COR-L47 (cell line): Measurements from ENCODE around the gene MLEC.
"Not testable (repeated sequence)": the region's sequence is repeated elsewhere in the genome, so short reads cannot be mapped to it uniquely, and the experiment has no call there.

Experiments
- DNase-seq: peaks from one replicate; lab custom pipeline; 2025; lab: John Stamatoyannopoulos, UW

The MLEC gene

DNA sequence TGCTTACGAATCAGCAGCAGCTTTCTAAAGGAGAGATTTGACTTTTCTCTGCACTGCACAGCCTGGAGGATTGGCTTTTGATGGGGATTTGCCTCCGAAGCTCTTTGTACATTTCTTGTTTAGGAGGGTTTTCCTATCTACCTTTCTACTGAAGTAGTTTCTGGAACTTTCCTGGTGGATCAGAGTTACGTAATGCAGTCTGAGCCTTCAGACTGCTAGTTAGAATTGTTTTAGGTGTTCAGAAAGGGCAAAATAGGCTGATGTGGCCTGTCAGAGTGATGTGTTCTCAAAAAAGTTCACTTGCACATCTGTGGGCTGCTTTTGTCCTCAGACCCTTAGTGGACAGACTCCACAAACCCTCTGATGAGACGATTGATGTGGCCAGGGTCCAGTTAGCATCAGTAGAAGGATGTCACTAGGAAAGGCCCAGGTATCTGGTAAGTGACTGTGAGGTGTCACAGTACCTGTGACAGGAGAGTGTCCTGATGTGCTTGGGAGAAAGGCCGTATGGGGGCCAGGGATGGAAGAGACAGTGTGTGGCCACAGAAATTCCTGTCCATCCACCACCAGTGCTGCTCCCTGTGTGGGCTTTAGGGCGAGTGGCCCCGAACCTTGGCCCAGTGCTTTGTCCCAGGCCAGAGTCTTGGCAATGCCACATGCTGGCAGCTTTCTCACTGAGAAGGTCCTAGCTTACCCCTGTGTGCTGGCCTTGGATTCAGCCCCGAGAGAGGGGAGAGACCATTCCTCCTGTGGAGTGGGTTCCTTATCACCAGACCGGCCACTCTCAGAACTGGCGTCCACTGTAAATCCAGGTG, 34.2 kb downstream of the MLEC start:
- no peak for DNase-seq

DNA sequence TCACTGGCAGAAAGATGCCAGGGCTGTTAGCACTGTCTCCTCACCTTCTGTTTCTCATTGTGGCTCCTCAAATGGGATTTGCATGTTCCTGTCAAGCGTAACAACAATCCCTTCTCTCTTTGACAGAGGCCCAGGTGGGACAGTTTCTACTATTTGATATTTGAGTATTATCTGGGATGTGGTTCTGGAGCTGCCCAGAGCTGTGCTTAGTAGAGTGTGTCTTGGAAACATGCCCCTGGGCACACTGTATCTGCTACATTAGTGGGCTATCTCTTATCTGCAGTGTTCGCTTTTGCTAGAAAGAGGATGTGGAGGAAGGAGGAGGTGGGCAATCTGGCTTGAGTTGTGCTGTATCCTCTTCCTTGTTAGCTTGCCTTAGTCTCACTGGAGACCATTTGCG, 34.9 kb downstream of the MLEC start:
- no peak for DNase-seq

DNA sequence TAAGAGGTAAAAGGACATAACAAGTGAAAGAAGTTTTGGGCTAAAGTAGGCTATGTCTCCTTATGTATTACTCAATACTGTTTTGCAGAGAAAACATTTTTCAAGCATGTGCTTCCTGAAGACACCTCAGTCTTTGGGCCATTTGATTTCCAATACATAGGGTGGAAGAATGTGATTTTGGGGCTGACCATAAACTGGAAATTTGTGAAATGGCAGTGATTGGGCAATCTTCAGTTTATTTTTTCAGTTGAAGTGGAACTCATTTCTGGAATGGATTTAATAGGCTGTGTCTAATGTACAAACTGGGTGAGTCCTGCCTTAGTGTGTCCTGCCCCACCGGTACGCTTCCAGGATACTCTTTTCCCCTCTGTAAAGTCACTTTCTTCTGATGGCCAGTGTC, 35.8 kb downstream of the MLEC start:
- no peak for DNase-seq

- no peak for DNase-seq
Measured at GRCh38 chr12:120724720-120725119, 37.8 kb downstream of the MLEC start.

DNA sequence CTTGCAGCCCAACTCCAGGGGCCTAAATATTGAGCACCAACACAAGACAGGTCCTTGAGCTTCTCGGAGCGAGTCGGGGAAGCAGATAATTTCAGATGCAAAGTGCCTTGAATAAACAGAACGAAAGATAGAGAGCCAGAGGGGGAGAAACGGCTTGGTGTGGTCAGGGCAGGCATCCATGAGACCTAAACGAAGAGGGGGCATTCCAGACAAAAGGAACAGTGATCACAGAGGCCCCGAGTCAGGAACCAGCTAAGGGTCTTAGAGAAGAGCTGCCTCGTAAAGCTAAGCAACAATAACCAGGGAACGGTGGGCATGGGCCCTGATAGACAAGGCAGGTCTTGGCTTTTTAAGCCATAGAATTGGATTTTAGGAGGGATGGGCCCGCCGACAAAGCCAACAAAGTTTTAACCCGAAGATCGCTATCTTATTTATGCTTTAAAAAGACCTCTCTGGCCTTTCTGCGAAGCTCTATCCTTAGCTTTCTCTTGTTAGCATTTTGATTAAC, 38.3 kb downstream of the MLEC start:
- no peak for DNase-seq

- DNase-seq = peak; percentile 82
Measured at GRCh38 chr12:120725659-120726509, 38.9 kb downstream of the MLEC start, which contains the start of gene ACADS. Gene ACADS (plus strand): TSS chr12:120725826. CDS start chr12:120725886, 60 bp downstream.

- no peak for DNase-seq
Measured at GRCh38 chr12:120726510-120726793, 39.5 kb downstream of the MLEC start.

DNA sequence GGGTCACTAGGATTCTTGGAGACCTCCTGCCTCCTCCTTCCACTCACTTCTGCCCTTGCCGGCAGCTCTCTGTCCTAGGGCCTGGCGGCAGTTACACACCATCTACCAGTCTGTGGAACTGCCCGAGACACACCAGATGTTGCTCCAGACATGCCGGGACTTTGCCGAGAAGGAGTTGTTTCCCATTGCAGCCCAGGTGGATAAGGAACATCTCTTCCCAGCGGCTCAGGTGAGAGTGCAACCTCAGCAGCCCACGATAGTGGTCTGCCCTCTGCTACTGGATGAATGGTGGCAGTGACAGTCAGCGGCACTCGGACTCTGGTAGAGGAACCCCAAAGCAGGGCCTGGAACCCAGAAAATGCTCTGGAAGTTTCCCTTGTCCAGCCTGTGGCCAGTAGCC, 40.0 kb downstream of the MLEC start:
- no peak for DNase-seq

DNA sequence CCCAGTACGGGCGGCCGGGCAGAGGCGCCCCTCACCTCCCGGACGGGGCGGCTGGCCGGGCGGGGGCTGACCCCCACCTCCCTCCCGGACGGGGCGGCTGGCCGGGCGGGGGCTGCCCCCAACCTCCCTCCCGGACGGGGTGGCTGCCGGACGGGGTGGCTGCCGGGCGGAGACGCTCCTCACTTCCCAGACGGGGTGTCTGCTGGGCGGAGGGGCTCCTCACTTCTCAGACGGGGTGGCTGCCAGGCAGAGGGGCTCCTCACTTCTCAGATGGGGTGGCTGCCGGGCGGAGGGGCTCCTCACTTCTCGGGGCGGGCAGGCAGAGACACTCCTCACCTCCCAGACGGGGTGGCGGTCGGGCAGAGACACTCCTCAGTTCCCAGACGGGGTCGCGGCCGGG, 45.2 kb downstream of the MLEC start:
- DNase-seq = not testable (repeated sequence)

DNA sequence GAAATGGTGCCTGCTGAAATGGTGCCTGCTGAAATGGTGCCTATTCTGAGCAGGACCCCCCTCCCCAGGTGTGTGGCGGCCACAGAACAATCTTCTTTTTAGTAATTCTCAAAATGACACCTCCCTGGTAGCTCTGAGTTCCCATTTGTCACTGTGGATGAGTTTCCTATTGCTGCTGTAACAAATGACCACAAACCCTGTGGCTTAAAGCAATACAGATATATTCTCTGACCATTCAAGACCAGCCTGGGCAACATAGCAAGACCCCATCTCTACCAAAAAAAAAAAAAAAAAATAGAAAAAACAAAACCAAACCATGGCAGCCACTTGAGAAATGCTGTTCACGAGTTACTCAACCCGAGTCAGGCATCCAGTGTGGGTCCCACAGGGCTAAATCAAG, 46.6 kb downstream of the MLEC start:
- no peak for DNase-seq

GRCh38 chr12:120734210-120734609, 47.3 kb downstream of the MLEC start:
- no peak for DNase-seq

GRCh38 chr12:120735181-120735580, 48.2 kb downstream of the MLEC start:
- no peak for DNase-seq

DNA sequence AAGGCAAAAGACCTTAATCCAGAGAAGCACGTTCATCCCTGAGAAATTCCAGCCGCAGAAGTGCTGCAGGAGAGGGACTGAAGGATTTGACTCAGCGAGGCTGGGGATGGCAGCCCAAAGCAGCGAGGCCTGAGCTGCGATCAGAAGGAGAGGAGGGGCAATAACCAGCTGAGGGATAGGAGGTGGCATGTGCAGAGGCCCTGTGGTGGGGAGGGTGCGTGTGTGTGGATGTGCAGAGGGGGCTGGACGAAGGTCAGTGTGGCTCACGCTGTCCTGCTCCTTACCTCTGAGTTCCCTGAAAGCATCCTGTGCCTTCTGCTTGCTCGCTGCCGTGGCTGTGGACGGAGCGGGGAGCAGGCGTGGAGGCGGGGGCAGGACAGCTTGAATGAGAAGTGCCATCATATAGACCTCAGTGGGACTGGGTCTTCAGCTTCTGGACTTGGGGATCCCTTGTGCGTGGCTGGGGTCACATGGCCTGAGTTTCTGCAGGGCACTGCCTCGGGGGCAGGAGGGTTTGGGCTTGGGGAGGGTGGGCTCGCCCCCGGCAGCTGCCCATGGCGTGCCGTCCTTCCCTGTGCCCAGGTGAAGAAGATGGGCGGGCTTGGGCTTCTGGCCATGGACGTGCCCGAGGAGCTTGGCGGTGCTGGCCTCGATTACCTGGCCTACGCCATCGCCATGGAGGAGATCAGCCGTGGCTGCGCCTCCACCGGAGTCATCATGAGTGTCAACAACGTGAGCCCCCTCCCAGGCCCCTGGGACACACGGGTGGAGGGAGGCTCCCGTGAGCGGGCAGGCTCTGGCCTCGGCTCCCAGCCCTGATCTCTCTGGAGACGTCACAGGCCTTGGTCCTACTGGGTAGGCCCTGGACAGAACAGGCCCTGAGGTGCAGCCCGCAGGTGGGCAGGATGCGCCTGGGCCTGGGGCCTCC, 49.7 kb downstream of the MLEC start:
- no peak for DNase-seq

GRCh38 chr12:120737557-120738251, 50.8 kb downstream of the MLEC start:
- DNase-seq = no peak

GRCh38 chr12:120738252-120739030, 51.5 kb downstream of the MLEC start:
- DNase-seq = no peak

- no peak for DNase-seq
Measured at GRCh38 chr12:120739031-120739762, 52.2 kb downstream of the MLEC start.

DNA sequence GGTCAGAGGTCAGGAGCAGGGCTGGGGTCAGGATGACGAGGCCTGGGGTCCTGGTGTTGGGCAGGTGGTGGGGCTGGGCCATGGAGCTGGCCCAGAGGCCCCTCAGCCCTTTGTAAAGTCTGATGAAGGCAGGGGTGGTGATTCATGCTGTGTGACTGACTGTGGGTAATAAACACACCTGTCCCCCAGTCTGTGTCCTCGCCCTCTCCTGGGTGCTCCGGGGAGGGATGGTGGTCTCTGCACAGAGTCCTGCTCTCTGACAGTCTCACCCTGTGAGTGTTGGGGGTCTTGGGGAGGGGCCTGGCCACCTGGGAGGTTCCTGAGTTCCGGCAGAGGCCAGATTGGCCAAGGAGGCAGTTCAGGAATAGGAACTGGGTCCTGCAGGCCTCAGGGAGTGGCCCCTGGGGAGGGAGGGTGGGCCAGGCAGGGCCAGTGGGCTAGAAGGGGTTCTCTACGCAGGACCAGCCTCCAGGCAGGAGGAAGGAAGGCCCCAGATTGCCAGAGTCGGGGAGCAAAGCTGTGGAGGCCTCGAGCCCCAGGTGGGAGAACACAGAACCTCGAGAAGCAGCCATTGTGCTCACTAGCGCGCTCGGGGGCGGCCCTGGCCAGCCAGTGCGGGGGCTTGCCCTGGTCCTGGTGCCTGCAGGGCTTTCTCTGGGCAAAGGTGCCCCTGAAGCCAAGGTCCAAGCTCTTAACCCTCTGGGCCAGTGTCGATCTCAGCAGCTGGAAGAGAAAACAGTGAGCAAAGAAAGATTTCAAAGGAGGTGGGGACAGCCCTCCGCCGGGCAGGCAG, 53.1 kb downstream of the MLEC start:
- no peak for DNase-seq

DNA sequence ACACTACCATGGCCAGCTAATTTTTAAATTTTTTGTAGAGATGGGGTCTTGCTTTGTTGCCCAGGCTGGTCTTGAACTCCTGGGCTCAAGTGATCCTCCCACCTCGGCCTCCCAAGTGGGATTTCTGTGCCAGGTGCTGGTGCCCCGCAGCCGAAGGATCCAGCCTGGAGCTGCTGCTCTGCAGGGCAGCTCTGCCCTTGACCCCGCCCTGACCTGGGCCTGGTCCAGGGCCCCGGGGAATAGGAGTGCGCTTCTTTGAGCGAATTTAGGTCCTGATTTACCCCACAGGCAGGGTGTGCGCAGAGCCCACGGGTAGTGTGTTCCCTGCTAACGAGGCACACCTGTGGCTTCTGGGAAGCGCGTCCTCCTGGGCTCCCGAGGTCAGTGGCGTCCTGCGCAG, 53.9 kb downstream of the MLEC start:
- DNase-seq = no peak
